Fibroblast of pulmonary artery (primary cell): Measurements from ENCODE around the gene METTL1.

Experiments
- DNase-seq: peaks from one replicate; pipeline ENCODE4 v3.0.0-alpha.2; 2010; ENCODE audit warnings: low read depth
- H3K4me3 ChIP-seq: replicated peaks from 2 replicates; pipeline ENCODE4 v1.5.1; 2011; ENCODE audit warnings: low read depth, mild to moderate bottlenecking, control low read depth, low read length, moderate library complexity
- CTCF ChIP-seq: IDR thresholded peaks from 2 replicates; pipeline ENCODE4 v1.5.1; 2011; ENCODE audit warnings: mild to moderate bottlenecking, control low read depth, low read length, inconsistent platforms; ENCODE audit errors: missing control alignments

The METTL1 gene

GRCh38 chr12:57751788-57752667, 19.9 kb downstream of the METTL1 start, which contains the start of gene CDK4:
Gene CDK4 (minus strand): TSS chr12:57752310. CDS start chr12:57751717, 593 bp downstream.
- DNase-seq: peak; percentile 100
- TF ChIP-seq CTCF: no peak
- H3K4me3 ChIP-seq: peak within 1 kb of the TSS; percentile 92

GRCh38 chr12:57751432-57751787, 20.5 kb downstream of the METTL1 start:
- no peak for TF ChIP-seq CTCF
- DNase-seq: no peak

GRCh38 chr12:57750561-57751431, 21.1 kb downstream of the METTL1 start:
- no peak for DNase-seq
- TF ChIP-seq CTCF: no peak

More at GRCh38 chr12:57751432-57751787, 20.5 kb downstream of the METTL1 start:
- H3K4me3 ChIP-seq: peak overlapping the region; percentile 92

GRCh38 chr12:57749061-57749460, 22.8 kb downstream of the METTL1 start:
- no peak for DNase-seq
- no peak for TF ChIP-seq CTCF
- H3K4me3 ChIP-seq: no peak overlapping the region

More at GRCh38 chr12:57750561-57751431, 21.1 kb downstream of the METTL1 start:
- H3K4me3 ChIP-seq: peak overlapping the region; percentile 92

- TF ChIP-seq CTCF: no peak
- no peak for DNase-seq
- peak overlapping the region; percentile 99 for H3K4me3 ChIP-seq
Measured at GRCh38 chr12:57746025-57746424, 25.9 kb downstream of the METTL1 start.

GRCh38 chr12:57745485-57745881, 26.4 kb downstream of the METTL1 start:
- DNase-seq: no peak
- H3K4me3 ChIP-seq: peak overlapping the region; percentile 99
- no peak for TF ChIP-seq CTCF
